Measurements from ENCODE around the gene PLXDC1. TPM values are rescaled to one million over a fixed set of nuclear protein-coding genes. Genes with fewer than 3 reads are reported as not detected.

The PLXDC1 gene
- total and polyA plus RNA-seq, 11 donors = 4.8 to 17.4 (median 13.3) TPM

GRCh38 chr17:39090400-39090799 is 61.0 kb downstream of the PLXDC1 start:
- H3K9me3 ChIP-seq = no peaks in the 10 kb centered on the region
- H3K27ac ChIP-seq = peak overlapping the region in 3 of 12 donors; percentile 32 to 66 (median 38)
- peaks cover 0 to 53% (median 10%) of the 10 kb centered on the region in 12 donors for H3K4me1 ChIP-seq
- DNase-seq (no peak), ATAC-seq (no peak)
- H3K4me3 ChIP-seq = no peak overlapping the region
- no peaks in the 10 kb centered on the region for H3K27me3 ChIP-seq
- no peak for TF ChIP-seq POLR2A (IDR thresholded peaks at IDR 0.05)
- no peak for TF ChIP-seq CTCF (IDR thresholded peaks at IDR 0.05)
- 91 to 94% (median 94%) methylated on average over 8 to 9 of the region's 9 CpGs for WGBS, 4 donors
- peaks cover 0 to 10% (median 0%) of the 10 kb centered on the region in 9 donors for H3K36me3 ChIP-seq
- intact Hi-C loops (cut with DNase I) = loop anchor here in 1 of 10 donors (10.0 kb wide), 1 partner anchor 54 kb away; no protein-coding TSS in a partner anchor

- H3K36me3 ChIP-seq = peaks cover 0 to 10% (median 0%) of the 10 kb centered on the region in 9 donors
Measured at GRCh38 chr17:39084558-39084957, 66.9 kb downstream of the PLXDC1 start.

GRCh38 chr17:39083270-39083669 is 68.2 kb downstream of the PLXDC1 start:
- WGBS, 4 donors = 69 to 91% (median 78%) methylated on average over 1 to 5 of the region's 5 CpGs
- no peak for TF ChIP-seq CTCF (IDR thresholded peaks at IDR 0.05)
- TF ChIP-seq POLR2A (IDR thresholded peaks at IDR 0.05) = no peak
- Histone ChIP-seq H3K4me1 (peaks cover 0 to 53% (median 29%) of the 10 kb centered on the region in 12 donors), H3K27ac (peak overlapping the region; percentile 41 to 89 (median 82)), H3K9me3 (no peaks in the 10 kb centered on the region), H3K27me3 (no peaks in the 10 kb centered on the region), H3K4me3 (no peak overlapping the region), H3K36me3 (peaks cover 0 to 17% (median 0%) of the 10 kb centered on the region in 9 donors)
- intact Hi-C loops (cut with DNase I) = loop anchor here in 4 of 10 donors (2.0 to 5.0 kb wide), 3 partner anchors 64 to 69 kb away; partner anchors contain the start of gene PLXDC1 (in 2 of the 4)
- DNase-seq (peak in 1 of 5 donors; percentile 45), ATAC-seq (peak in 2 of 4 donors; percentile 16 to 21)

More at GRCh38 chr17:39084558-39084957, 66.9 kb downstream of the PLXDC1 start:
- Histone ChIP-seq H3K9me3 (no peaks in the 10 kb centered on the region), H3K27ac (peak overlapping the region in 9 of 12 donors; percentile 3 to 89 (median 85)), H3K4me1 (peaks cover 0 to 53% (median 29%) of the 10 kb centered on the region in 12 donors), H3K27me3 (no peaks in the 10 kb centered on the region), H3K4me3 (no peak overlapping the region)
- DNase-seq = no peak
- no peak for ATAC-seq
- intact Hi-C loops (cut with DNase I) = loop anchor here in 3 of 10 donors (5.0 kb wide), 2 partner anchors 63 to 68 kb away; partner anchors contain the start of gene PLXDC1 (in 2 of the 3)
- TF ChIP-seq CTCF (IDR thresholded peaks at IDR 0.05) = no peak
- TF ChIP-seq POLR2A (IDR thresholded peaks at IDR 0.05) = no peak
- WGBS, 4 donors = 75 to 79% (median 77%) methylated on average over 9 to 11 of the region's 11 CpGs

- DNase-seq = peak in 1 of 5 donors; percentile 48
- 31 to 53% (median 42%) methylated on average over 1 of the region's 1 CpG for WGBS, 4 donors
- Histone ChIP-seq H3K36me3 (peaks cover 0 to 18% (median 0%) of the 10 kb centered on the region in 9 donors), H3K4me1 (peaks cover 0 to 53% (median 29%) of the 10 kb centered on the region in 12 donors), H3K9me3 (no peaks in the 10 kb centered on the region), H3K27ac (peak overlapping the region; percentile 41 to 89 (median 82)), H3K4me3 (no peak overlapping the region), H3K27me3 (no peaks in the 10 kb centered on the region)
- ATAC-seq = peak; percentile 70 to 85 (median 78)
- intact Hi-C loops (cut with DNase I) = loop anchor here in 4 of 10 donors (2.0 to 5.0 kb wide), 3 partner anchors 64 to 70 kb away; partner anchors contain the start of gene PLXDC1 (in 2 of the 4)
- TF ChIP-seq POLR2A (IDR thresholded peaks at IDR 0.05) = no peak
Measured at GRCh38 chr17:39082482-39082881, 69.0 kb downstream of the PLXDC1 start.
